Neutrophil (primary cell): ENCODE results near the gene SPIN1.

Experiments
- H3K27ac ChIP-seq: fragments of 200-600 bp; sonication (generic); 2 replicates; pipeline ENCODE4 v1.5.1; 2016; ENCODE audit warnings: mild to moderate bottlenecking, moderate library complexity
- H3K27me3 ChIP-seq: fragments of 200-600 bp; sonication (generic); 2 replicates; pipeline ENCODE4 v1.6.0; 2016; ENCODE audit warnings: mild to moderate bottlenecking
- H3K36me3 ChIP-seq: fragments of 200-600 bp; sonication (generic); 2 replicates; pipeline ENCODE4 v1.5.1; 2017
- H3K4me1 ChIP-seq, 2 experiments: fragments of 200-600 bp in 1 of 2; sonication (generic) in 1 of 2; 1 replicate in 1 of 2; 2 replicates in 1 of 2; pipeline versions ENCODE4 v1.5.1 to v1.6.1; 2013 to 2016; ENCODE audit warnings: low read depth in 1 of 2, low read length in 1 of 2, mild to moderate bottlenecking in 1 of 2, moderate library complexity in 1 of 2; ENCODE audit not compliant: control insufficient read depth in 1 of 2, insufficient read depth in 1 of 2
- H3K4me3 ChIP-seq, 2 experiments: fragments of 200-600 bp in 1 of 2; sonication (generic) in 1 of 2; 1 replicate in 1 of 2; 2 replicates in 1 of 2; pipeline ENCODE4 v1.5.1; 2013 to 2016; ENCODE audit warnings: low read depth in 1 of 2, low read length in 1 of 2, mild to moderate bottlenecking in 1 of 2, moderate library complexity in 1 of 2
- H3K9me3 ChIP-seq: fragments of 200-600 bp; sonication (generic); 2 replicates; pipeline ENCODE4 v1.5.1; 2016
- CTCF ChIP-seq: fragments of 200-600 bp; sonication (generic); IDR thresholded peaks from 2 replicates; pipeline ENCODE4 v1.5.1; 2016; ENCODE audit warnings: antibody characterized with exemption

Gene SPIN1

GRCh38 chr9:88418025-88418424, 29.8 kb downstream of the SPIN1 start:
- Histone ChIP-seq H3K4me3 (no peak overlapping the region), H3K4me1 (no peaks in the 10 kb centered on the region), H3K9me3 (peaks cover 17% of the 10 kb centered on the region), H3K27ac (no peak overlapping the region), H3K27me3 (no peaks in the 10 kb centered on the region), H3K36me3 (no peaks in the 10 kb centered on the region)
- no peak for TF ChIP-seq CTCF

DNA sequence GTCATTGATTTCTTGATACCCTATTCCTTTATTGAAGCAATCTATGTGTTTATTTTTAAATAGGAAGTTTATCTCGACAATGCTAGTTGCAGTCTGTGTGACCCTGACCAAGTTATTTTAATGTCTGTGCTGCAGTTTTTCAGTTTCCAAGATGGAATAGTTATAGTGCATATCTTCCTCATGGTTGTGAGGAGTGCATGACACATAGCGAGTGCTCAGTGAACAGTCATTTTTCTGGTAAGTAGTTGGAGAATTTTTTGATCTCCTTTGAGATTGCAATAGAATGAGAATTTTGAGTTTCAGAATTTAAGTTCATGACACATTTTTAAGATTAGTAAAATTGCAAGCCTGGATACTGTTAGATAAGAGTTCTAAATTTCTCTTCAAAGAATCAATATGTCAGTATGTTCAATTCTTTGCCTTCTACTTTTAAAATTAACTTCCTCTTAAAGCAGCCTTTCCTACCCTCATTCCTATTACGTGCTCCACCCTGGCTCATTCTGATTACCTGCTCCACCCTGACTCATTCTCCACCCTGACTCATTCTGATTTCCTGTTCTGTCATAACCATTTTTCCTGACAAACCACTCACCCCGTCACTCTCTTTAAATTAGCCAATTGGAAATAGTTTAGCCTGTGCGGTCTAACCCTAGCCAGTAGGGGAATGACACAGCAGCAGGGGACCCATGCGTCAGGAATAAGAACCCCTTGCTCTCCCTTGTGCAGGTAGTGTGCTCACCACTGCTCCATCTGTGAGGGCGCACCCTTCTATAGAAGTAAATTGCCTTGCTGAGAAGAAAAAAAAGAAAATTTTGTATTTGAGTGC, 30.7 kb downstream of the SPIN1 start:
- Histone ChIP-seq H3K27me3 (no peaks in the 10 kb centered on the region), H3K4me3 (no peak overlapping the region), H3K4me1 (no peaks in the 10 kb centered on the region), H3K9me3 (peaks cover 17% of the 10 kb centered on the region), H3K36me3 (no peaks in the 10 kb centered on the region), H3K27ac (no peak overlapping the region)
- TF ChIP-seq CTCF: no peak

GRCh38 chr9:88420227-88420626, 32.0 kb downstream of the SPIN1 start:
- H3K4me3 ChIP-seq: peak overlapping the region in 1 of 2 experiments; percentile 4
- H3K27ac ChIP-seq: no peak overlapping the region
- peaks cover 2 to 5% of the 10 kb centered on the region in 2 experiments for H3K4me1 ChIP-seq
- H3K9me3 ChIP-seq: peaks cover 11% of the 10 kb centered on the region
- no peaks in the 10 kb centered on the region for H3K36me3 ChIP-seq
- no peak for TF ChIP-seq CTCF
- H3K27me3 ChIP-seq: no peaks in the 10 kb centered on the region

- no peak for TF ChIP-seq CTCF
- Histone ChIP-seq H3K36me3 (no peaks in the 10 kb centered on the region), H3K4me3 (no peak overlapping the region), H3K27me3 (no peaks in the 10 kb centered on the region), H3K27ac (no peak overlapping the region), H3K4me1 (peaks cover 9 to 10% of the 10 kb centered on the region in 2 experiments), H3K9me3 (peaks cover 11% of the 10 kb centered on the region)
These were observed 33.1 kb downstream of the SPIN1 start for GRCh38 chr9:88421348-88421747.

DNA sequence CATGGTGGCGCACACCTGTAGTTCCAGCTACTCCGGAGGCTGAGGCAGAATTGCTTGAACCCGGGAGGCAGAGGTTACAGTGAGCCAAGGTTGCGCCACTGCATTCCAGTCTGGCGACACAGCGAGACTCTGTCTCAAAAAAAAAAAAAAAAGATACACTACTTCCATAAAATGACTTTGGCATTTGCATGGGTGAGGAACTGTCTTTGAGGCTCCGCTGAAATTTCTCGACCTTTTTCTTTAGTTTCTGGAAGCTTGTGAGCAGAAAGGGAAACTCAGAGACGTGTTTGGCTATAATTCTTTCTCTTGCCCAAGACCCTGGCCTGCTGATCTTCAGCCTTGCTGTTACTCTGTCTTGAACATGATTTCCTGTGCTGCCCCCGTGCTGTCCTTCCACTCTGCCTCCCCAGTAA, 37.3 kb downstream of the SPIN1 start:
- peaks cover 9 to 10% of the 10 kb centered on the region in 2 experiments for H3K4me1 ChIP-seq
- no peak overlapping the region for H3K4me3 ChIP-seq
- no peak overlapping the region for H3K27ac ChIP-seq
- H3K9me3 ChIP-seq: no peaks in the 10 kb centered on the region
- no peaks in the 10 kb centered on the region for H3K36me3 ChIP-seq
- no peaks in the 10 kb centered on the region for H3K27me3 ChIP-seq
- no peak for TF ChIP-seq CTCF
